ENCODE measurements around the gene PFN1. TPM values are rescaled to one million over a fixed set of nuclear protein-coding genes. Genes with fewer than 3 reads are reported as not detected.

Gene PFN1
- total and polyA plus RNA-seq, 9 of the 15 experiments (the other 6 are each of a cell fraction or from before 2014, with no cell fraction given) = 60.5 to 1,479 (median 456) TPM

GRCh38 chr17:4974115-4974670, 25.9 kb upstream of the PFN1 start:
- no peaks in the 10 kb centered on the region for H3K9me3 ChIP-seq (replicated peaks; ENCODE audit: control insufficient read depth, insufficient read depth, low read depth, low read length)
- peaks cover 84% of the 10 kb centered on the region for H3K36me3 ChIP-seq (ENCODE audit: control insufficient read depth, insufficient read depth, low read length)
- TF ChIP-seq, protein P1, sequence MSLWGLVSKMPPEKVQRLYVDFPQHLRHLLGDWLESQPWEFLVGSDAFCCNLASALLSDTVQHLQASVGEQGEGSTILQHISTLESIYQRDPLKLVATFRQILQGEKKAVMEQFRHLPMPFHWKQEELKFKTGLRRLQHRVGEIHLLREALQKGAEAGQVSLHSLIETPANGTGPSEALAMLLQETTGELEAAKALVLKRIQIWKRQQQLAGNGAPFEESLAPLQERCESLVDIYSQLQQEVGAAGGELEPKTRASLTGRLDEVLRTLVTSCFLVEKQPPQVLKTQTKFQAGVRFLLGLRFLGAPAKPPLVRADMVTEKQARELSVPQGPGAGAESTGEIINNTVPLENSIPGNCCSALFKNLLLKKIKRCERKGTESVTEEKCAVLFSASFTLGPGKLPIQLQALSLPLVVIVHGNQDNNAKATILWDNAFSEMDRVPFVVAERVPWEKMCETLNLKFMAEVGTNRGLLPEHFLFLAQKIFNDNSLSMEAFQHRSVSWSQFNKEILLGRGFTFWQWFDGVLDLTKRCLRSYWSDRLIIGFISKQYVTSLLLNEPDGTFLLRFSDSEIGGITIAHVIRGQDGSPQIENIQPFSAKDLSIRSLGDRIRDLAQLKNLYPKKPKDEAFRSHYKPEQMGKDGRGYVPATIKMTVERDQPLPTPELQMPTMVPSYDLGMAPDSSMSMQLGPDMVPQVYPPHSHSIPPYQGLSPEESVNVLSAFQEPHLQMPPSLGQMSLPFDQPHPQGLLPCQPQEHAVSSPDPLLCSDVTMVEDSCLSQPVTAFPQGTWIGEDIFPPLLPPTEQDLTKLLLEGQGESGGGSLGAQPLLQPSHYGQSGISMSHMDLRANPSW (CRISPR knock-in tag; IDR thresholded peaks at IDR 0.05) = no peak
- TF ChIP-seq, protein P2, sequence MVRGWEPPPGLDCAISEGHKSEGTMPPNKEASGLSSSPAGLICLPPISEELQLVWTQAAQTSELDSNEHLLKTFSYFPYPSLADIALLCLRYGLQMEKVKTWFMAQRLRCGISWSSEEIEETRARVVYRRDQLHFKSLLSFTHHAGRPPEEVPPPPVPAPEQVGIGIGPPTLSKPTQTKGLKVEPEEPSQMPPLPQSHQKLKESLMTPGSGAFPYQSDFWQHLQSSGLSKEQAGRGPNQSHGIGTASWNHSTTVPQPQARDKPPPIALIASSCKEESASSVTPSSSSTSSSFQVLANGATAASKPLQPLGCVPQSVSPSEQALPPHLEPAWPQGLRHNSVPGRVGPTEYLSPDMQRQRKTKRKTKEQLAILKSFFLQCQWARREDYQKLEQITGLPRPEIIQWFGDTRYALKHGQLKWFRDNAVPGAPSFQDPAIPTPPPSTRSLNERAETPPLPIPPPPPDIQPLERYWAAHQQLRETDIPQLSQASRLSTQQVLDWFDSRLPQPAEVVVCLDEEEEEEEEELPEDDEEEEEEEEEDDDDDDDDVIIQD (CRISPR knock-in tag; IDR thresholded peaks at IDR 0.05) = no peak
- TF ChIP-seq CHD4 (IDR thresholded peaks at IDR 0.05; ENCODE audit: insufficient read depth, insufficient replicate concordance, low read depth, low read length, poor library complexity, severe bottlenecking) (no peak), NFXL1 (CRISPR knock-in tag; IDR thresholded peaks at IDR 0.05) (no peak), YY1 (IDR thresholded peaks at IDR 0.05; ENCODE audit: borderline replicate concordance in 1 of 3, control insufficient read depth in 1 of 3, extremely low read depth in 1 of 3, insufficient read depth in 3 of 3, insufficient read length in 1 of 3, insufficient replicate concordance in 2 of 3, low read depth in 1 of 3, low read length in 2 of 3) (no peak), ZNF146 (CRISPR knock-in tag; IDR thresholded peaks at IDR 0.05; ENCODE audit: unreplicated experiment) (no peak), ZBTB12 (CRISPR knock-in tag; IDR thresholded peaks at IDR 0.05) (no peak), EP300 (IDR thresholded peaks at IDR 0.05; ENCODE audit: low read length) (no peak), PREB (CRISPR knock-in tag; IDR thresholded peaks at IDR 0.05) (no peak), NR2C2 (CRISPR knock-in tag; IDR thresholded peaks at IDR 0.05) (no peak), NR2C2 (tag; IDR thresholded peaks at IDR 0.05) (no peak), SAFB (IDR thresholded peaks at IDR 0.05; ENCODE audit: borderline replicate concordance, low read depth, low read length) (no peak), RAD21 (CRISPR knock-in tag; conservative IDR thresholded peaks at IDR 0.05 in 1 of 2, IDR thresholded peaks at IDR 0.05 in 1 of 2) (no peak), KDM1A (IDR thresholded peaks at IDR 0.05) (no peak), CXXC5 (CRISPR knock-in tag; IDR thresholded peaks at IDR 0.05) (no peak)
- no peaks in the 10 kb centered on the region for H4K20me1 ChIP-seq (replicated peaks; ENCODE audit: control insufficient read depth, insufficient read depth, low read length)
- in situ Hi-C loops (cut with MboI) = no loop called here
- FAIRE-seq (no peak), ATAC-seq (no peak), DNase-seq (ENCODE audit: extremely low read depth in 1 of 4, low spot score in 3 of 4) (no peak)
- H3K9me1 ChIP-seq (ENCODE audit: control insufficient read depth, insufficient read depth, low read length) = no peaks in the 10 kb centered on the region
- no peak overlapping the region for H3K4me3 ChIP-seq
- peaks cover 2% of the 10 kb centered on the region; the same call in 2 of the 3 replicates for H3K79me2 ChIP-seq (ENCODE audit: control insufficient read depth, insufficient read depth, low read length)
- ChIA-PET POLR2A (no interaction called here), CTCF (ENCODE audit: low intra/inter-chr PET ratio) (no interaction called here)
- WGBS (ENCODE audit: insufficient coverage, low coverage, missing lambda C conversion rate) = 85% methylated on average over 8 of the region's 9 CpGs
- H3K27me3 ChIP-seq (ENCODE audit: control insufficient read depth in 2 of 2, insufficient read depth in 2 of 2, low read length in 2 of 2) = no peaks in the 10 kb centered on the region
- H3K4me2 ChIP-seq (ENCODE audit: insufficient read depth, low read length) = no peak overlapping the region
- no peak overlapping the region for H3K9ac ChIP-seq (ENCODE audit: insufficient read depth in 1 of 2, low read depth in 2 of 2, low read length in 2 of 2)
- no peak overlapping the region for H2AFZ ChIP-seq (ENCODE audit: low read depth, low read length)
- intact Hi-C loops (cut with micrococcal nuclease) = no loop called here
- H3K27ac ChIP-seq (ENCODE audit: extremely low read depth, low read depth, low read length) = no peak overlapping the region
- no TSS peak for BruUV-seq (replicated peaks)
- peaks cover 5 to 6% of the 10 kb centered on the region in 2 experiments; a peak in 4 of 5 replicates for H3K4me1 ChIP-seq (replicated peaks in 1 of 2; ENCODE audit: control insufficient read depth in 2 of 2, insufficient read depth in 2 of 2, low read length in 2 of 2)
